Measurements from ENCODE around the gene SNED1. TPM values are rescaled to one million over a fixed set of nuclear protein-coding genes. Genes with fewer than 3 reads are reported as not detected.

SNED1 gene
- total and polyA plus RNA-seq, 9 of the 15 experiments (the other 6 are each of a cell fraction or from before 2014, with no cell fraction given) = 0.03 to 0.07 (median 0.05) TPM; not detected in 5

GRCh38 chr2:240964704-240965295, 33.6 kb upstream of the SNED1 start (continued):
- no peak for TF ChIP-seq ZNF586 (CRISPR knock-in tag; conservative IDR thresholded peaks at IDR 0.05)
- TF ChIP-seq, protein P1, sequence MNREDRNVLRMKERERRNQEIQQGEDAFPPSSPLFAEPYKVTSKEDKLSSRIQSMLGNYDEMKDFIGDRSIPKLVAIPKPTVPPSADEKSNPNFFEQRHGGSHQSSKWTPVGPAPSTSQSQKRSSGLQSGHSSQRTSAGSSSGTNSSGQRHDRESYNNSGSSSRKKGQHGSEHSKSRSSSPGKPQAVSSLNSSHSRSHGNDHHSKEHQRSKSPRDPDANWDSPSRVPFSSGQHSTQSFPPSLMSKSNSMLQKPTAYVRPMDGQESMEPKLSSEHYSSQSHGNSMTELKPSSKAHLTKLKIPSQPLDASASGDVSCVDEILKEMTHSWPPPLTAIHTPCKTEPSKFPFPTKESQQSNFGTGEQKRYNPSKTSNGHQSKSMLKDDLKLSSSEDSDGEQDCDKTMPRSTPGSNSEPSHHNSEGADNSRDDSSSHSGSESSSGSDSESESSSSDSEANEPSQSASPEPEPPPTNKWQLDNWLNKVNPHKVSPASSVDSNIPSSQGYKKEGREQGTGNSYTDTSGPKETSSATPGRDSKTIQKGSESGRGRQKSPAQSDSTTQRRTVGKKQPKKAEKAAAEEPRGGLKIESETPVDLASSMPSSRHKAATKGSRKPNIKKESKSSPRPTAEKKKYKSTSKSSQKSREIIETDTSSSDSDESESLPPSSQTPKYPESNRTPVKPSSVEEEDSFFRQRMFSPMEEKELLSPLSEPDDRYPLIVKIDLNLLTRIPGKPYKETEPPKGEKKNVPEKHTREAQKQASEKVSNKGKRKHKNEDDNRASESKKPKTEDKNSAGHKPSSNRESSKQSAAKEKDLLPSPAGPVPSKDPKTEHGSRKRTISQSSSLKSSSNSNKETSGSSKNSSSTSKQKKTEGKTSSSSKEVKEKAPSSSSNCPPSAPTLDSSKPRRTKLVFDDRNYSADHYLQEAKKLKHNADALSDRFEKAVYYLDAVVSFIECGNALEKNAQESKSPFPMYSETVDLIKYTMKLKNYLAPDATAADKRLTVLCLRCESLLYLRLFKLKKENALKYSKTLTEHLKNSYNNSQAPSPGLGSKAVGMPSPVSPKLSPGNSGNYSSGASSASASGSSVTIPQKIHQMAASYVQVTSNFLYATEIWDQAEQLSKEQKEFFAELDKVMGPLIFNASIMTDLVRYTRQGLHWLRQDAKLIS (CRISPR knock-in tag; IDR thresholded peaks at IDR 0.05) = no peak
- peak; percentile 62; the same call in 1 of the 2 replicates for TF ChIP-seq NR2C1 (IDR thresholded peaks at IDR 0.05)
- TF ChIP-seq NR2C1 (tag; IDR thresholded peaks at IDR 0.05) = peak; percentile 74
- TF ChIP-seq, protein P2, sequence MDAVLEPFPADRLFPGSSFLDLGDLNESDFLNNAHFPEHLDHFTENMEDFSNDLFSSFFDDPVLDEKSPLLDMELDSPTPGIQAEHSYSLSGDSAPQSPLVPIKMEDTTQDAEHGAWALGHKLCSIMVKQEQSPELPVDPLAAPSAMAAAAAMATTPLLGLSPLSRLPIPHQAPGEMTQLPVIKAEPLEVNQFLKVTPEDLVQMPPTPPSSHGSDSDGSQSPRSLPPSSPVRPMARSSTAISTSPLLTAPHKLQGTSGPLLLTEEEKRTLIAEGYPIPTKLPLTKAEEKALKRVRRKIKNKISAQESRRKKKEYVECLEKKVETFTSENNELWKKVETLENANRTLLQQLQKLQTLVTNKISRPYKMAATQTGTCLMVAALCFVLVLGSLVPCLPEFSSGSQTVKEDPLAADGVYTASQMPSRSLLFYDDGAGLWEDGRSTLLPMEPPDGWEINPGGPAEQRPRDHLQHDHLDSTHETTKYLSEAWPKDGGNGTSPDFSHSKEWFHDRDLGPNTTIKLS (IDR thresholded peaks at IDR 0.05; ENCODE audit: borderline replicate concordance, low read depth) = no peak
- TF ChIP-seq ETV5 (CRISPR knock-in tag; IDR thresholded peaks at IDR 0.05; ENCODE audit: low read depth) = no peak
- TF ChIP-seq SNRNP70 (optimal IDR thresholded peaks at IDR 0.05; ENCODE audit: low read depth, low read length) = no peak
